Mesendoderm (in vitro differentiated cells): Measurements from ENCODE around the gene MAPK8IP1.
A peak's percentile ranks its signal among the peaks of the same experiment; 100 is the strongest.

Source experiments
- DNase-seq: peaks from one replicate; pipeline ENCODE4 v3.0.0; 2013
- H2AK5ac ChIP-seq: 2 replicates; pipeline ENCODE4 v1.6.1; 2013; ENCODE audit warnings: low read length, inconsistent platforms
- H2BK120ac ChIP-seq: 2 replicates; pipeline ENCODE4 v1.6.1; 2013; ENCODE audit warnings: low read depth, mild to moderate bottlenecking, low read length, moderate library complexity, mixed read lengths
- H2BK15ac ChIP-seq: replicated peaks from 2 replicates; pipeline ENCODE4 v1.6.1; 2013; ENCODE audit warnings: low read depth, mild to moderate bottlenecking, moderate library complexity
- H2BK5ac ChIP-seq: 2 replicates; pipeline ENCODE4 v1.6.1; 2013; ENCODE audit warnings: low read length, inconsistent platforms
- H3K18ac ChIP-seq: 2 replicates; pipeline ENCODE4 v1.6.1; 2013; ENCODE audit warnings: mild to moderate bottlenecking, low read length, mixed read lengths
- H3K23ac ChIP-seq: one replicate; pipeline ENCODE4 v1.6.1; 2013; ENCODE audit warnings: low read length
- H3K27ac ChIP-seq: 2 replicates; pipeline ENCODE4 v1.5.1; 2013; ENCODE audit warnings: low read depth, mild to moderate bottlenecking, inconsistent platforms, low read length, moderate library complexity
- H3K27me3 ChIP-seq: 2 replicates; pipeline ENCODE4 v1.6.1; 2013; ENCODE audit warnings: low read length, control low read depth, mild to moderate bottlenecking, inconsistent platforms; ENCODE audit not compliant: insufficient read depth, poor library complexity
- H3K36me3 ChIP-seq: 2 replicates; pipeline ENCODE4 v1.6.1; 2013; ENCODE audit warnings: low read length, inconsistent platforms; ENCODE audit not compliant: control insufficient read depth, insufficient read depth
- H3K4ac ChIP-seq: one replicate; pipeline ENCODE4 v1.6.1; 2013; ENCODE audit warnings: low read depth, mild to moderate bottlenecking, low read length, moderate library complexity
- H3K4me1 ChIP-seq: 2 replicates; pipeline ENCODE4 v1.6.1; 2013; ENCODE audit warnings: low read depth, low read length, inconsistent platforms; ENCODE audit not compliant: control insufficient read depth
- H3K4me2 ChIP-seq: 2 replicates; pipeline ENCODE4 v1.6.1; 2013; ENCODE audit warnings: low read length
- H3K4me3 ChIP-seq: 2 replicates; pipeline ENCODE4 v1.5.1; 2013; ENCODE audit warnings: mild to moderate bottlenecking, low read length
- H3K56ac ChIP-seq: one replicate; pipeline ENCODE4 v1.6.1; 2013; ENCODE audit warnings: low read length
- H3K79me1 ChIP-seq: 2 replicates; pipeline ENCODE4 v1.6.1; 2013; ENCODE audit warnings: low read length, inconsistent platforms
- H3K79me2 ChIP-seq: 2 replicates; pipeline ENCODE4 v1.6.1; 2013; ENCODE audit warnings: mild to moderate bottlenecking, low read length; ENCODE audit not compliant: control insufficient read depth, insufficient read depth
- H3K9ac ChIP-seq: 2 replicates; pipeline ENCODE4 v1.6.1; 2013; ENCODE audit warnings: low read length, inconsistent platforms
- H4K5ac ChIP-seq: one replicate; pipeline ENCODE4 v1.6.1; 2013; ENCODE audit warnings: low read length
- H4K8ac ChIP-seq: one replicate; pipeline ENCODE4 v1.6.1; 2013; ENCODE audit warnings: low read depth, mild to moderate bottlenecking, control low read depth, low read length, moderate library complexity
- WGBS: extraction: QIAGEN DNeasy Blood & Tissue Kit; methylation state at CpG from one replicate; pipeline ENCODE4 v1.1.7; 2013; ENCODE audit warnings: low lambda C conversion rate, missing lambda C conversion rate; ENCODE audit not compliant: insufficient coverage; ENCODE audit errors: extremely low coverage; 5-methylcytosine and 5-hydroxymethylcytosine counted together

MAPK8IP1 gene

GRCh38 chr11:45846174-45846675, 39.2 kb upstream of the MAPK8IP1 start:
- Histone ChIP-seq H4K5ac (no peak overlapping the region), H2BK120ac (no peak overlapping the region), H3K23ac (no peak overlapping the region), H3K36me3 (no peaks in the 10 kb centered on the region), H3K79me2 (no peaks in the 10 kb centered on the region), H3K79me1 (peaks cover 5% of the 10 kb centered on the region), H3K56ac (no peak overlapping the region), H2BK5ac (no peak overlapping the region), H3K18ac (no peak overlapping the region), H3K4me2 (no peak overlapping the region), H3K4ac (no peak overlapping the region), H3K9ac (no peak overlapping the region), H2AK5ac (no peak overlapping the region), H4K8ac (no peak overlapping the region), H3K4me3 (no peak overlapping the region), H3K27me3 (no peaks in the 10 kb centered on the region), H3K27ac (no peak overlapping the region), H3K4me1 (no peaks in the 10 kb centered on the region), H2BK15ac (no peak overlapping the region)
- no peak for DNase-seq
- WGBS = no CpG with 5 or more reads among the region's 4 CpGs

GRCh38 chr11:45846974-45847910, 38.2 kb upstream of the MAPK8IP1 start, which contains the start of gene CRY2:
Gene CRY2 (plus strand): TSS chr11:45847475. CDS start chr11:45847491, 16 bp downstream.
- Histone ChIP-seq H3K36me3 (no peaks in the 10 kb centered on the region), H3K27me3 (no peaks in the 10 kb centered on the region), H3K79me2 (no peaks in the 10 kb centered on the region), H3K27ac (no peak within 1 kb of the TSS), H2BK15ac (no peak within 1 kb of the TSS), H2BK120ac (no peak within 1 kb of the TSS), H3K4ac (no peak within 1 kb of the TSS), H3K56ac (peak within 1 kb of the TSS; percentile 97), H3K4me1 (no peaks in the 10 kb centered on the region), H4K8ac (no peak within 1 kb of the TSS), H3K9ac (peak within 1 kb of the TSS; percentile 86), H3K79me1 (peaks cover 5% of the 10 kb centered on the region), H3K23ac (peak within 1 kb of the TSS; percentile 87), H3K4me2 (peak within 1 kb of the TSS; percentile 96), H4K5ac (no peak within 1 kb of the TSS), H3K4me3 (peak within 1 kb of the TSS; percentile 90), H3K18ac (no peak within 1 kb of the TSS), H2BK5ac (no peak within 1 kb of the TSS), H2AK5ac (no peak within 1 kb of the TSS)
- no CpG with 5 or more reads among the region's 75 CpGs for WGBS
- peak; percentile 99 for DNase-seq

DNA sequence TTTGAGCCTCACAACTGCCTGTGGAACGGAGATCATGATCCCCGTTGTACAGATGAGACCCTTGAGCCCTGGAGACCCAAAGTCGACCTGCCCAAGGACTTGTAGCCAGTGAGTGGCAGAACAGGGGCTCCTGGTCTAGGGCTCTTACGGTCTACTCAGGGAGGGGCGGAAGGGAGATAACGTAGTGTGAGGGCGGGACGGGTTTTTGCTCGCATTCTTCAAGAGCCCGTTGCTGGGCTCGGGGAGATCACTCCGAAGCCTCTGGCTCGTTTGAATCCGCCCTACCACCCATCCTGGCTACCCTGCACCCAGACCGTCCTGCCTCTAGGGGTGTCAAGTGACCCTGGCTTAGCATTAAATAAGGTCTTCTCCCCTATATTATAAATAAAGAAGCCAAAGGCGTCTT, 37.5 kb upstream of the MAPK8IP1 start:
- Histone ChIP-seq H3K36me3 (no peaks in the 10 kb centered on the region), H3K79me2 (no peaks in the 10 kb centered on the region), H3K27ac (no peak overlapping the region), H3K4ac (no peak overlapping the region), H3K4me3 (peak overlapping the region; percentile 90), H3K9ac (peak overlapping the region; percentile 86), H4K5ac (no peak overlapping the region), H3K23ac (no peak overlapping the region), H3K27me3 (no peaks in the 10 kb centered on the region), H2AK5ac (no peak overlapping the region), H3K18ac (no peak overlapping the region), H2BK5ac (no peak overlapping the region), H3K56ac (peak overlapping the region; percentile 97), H3K4me1 (no peaks in the 10 kb centered on the region), H2BK15ac (no peak overlapping the region), H2BK120ac (no peak overlapping the region), H4K8ac (no peak overlapping the region), H3K4me2 (peak overlapping the region; percentile 96), H3K79me1 (peaks cover 5% of the 10 kb centered on the region)
- DNase-seq = peak; percentile 90
- whole genome bisulfite sequencing = no CpG with 5 or more reads among the region's 16 CpGs

DNA sequence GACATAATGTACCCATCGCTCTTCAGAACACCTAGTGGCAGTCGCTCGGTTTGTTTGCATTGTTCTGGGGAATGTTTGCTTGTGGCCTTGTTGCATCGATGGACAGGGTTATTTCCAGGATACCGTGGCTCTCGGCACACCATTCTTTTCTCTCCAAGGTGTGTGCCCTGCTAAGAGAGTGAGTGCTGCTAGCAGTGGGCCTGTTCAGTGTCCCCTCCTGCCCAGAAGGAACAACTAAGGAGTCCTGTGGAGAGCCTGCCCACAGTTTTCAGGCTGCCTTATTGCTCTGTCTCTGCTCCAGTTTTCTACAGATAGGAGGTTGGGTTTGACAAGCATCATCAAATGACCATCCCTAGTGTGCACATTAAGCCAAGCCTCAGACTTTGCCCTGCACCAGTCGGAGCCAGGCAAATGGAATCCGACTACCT, 36.8 kb upstream of the MAPK8IP1 start:
- Histone ChIP-seq H3K4me3 (no peak overlapping the region), H3K4me1 (no peaks in the 10 kb centered on the region), H3K27ac (no peak overlapping the region)

DNA sequence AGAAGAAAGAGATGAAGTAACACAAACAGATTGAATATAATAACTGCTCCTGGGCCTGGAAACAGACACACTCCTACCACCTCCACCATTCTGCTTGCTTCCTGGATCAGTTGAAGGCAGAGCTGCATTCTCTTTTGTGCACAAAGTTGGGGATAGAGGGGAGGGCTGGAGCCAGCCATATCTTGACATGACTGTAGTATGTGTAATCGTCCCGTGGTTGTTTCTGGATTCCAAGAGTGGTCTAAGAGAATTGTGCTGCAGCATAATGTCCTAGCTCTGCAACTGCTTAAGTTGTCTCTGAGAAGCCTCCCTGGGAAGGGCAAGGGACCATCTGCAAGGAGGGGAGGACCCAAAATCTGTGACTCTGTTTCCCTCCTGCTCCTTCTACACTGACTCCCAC, 35.0 kb upstream of the MAPK8IP1 start:
- Histone ChIP-seq H4K5ac (no peak overlapping the region), H3K18ac (no peak overlapping the region), H3K4me3 (no peak overlapping the region), H3K27me3 (no peaks in the 10 kb centered on the region), H3K4me2 (no peak overlapping the region), H3K27ac (no peak overlapping the region), H2BK15ac (no peak overlapping the region), H4K8ac (no peak overlapping the region), H3K4ac (no peak overlapping the region), H2AK5ac (no peak overlapping the region), H3K9ac (no peak overlapping the region), H3K36me3 (no peaks in the 10 kb centered on the region), H3K56ac (no peak overlapping the region), H2BK5ac (no peak overlapping the region), H3K79me2 (peaks cover 1% of the 10 kb centered on the region), H3K79me1 (peaks cover 5% of the 10 kb centered on the region), H3K4me1 (no peaks in the 10 kb centered on the region), H3K23ac (no peak overlapping the region), H2BK120ac (no peak overlapping the region)
- DNase-seq = no peak
- no CpG with 5 or more reads among the region's 2 CpGs for WGBS

More for the DNA sequence above, 36.8 kb upstream of the MAPK8IP1 start:
- H2AK5ac ChIP-seq = no peak overlapping the region
- H3K27me3 ChIP-seq = no peaks in the 10 kb centered on the region
- H2BK5ac ChIP-seq = no peak overlapping the region
- H2BK15ac ChIP-seq = no peak overlapping the region
- no CpG with 5 or more reads among the region's 8 CpGs for WGBS
- peaks cover 5% of the 10 kb centered on the region for H3K79me1 ChIP-seq
- H4K5ac ChIP-seq = no peak overlapping the region
- H3K18ac ChIP-seq = no peak overlapping the region
- no peak overlapping the region for H3K56ac ChIP-seq
- no peaks in the 10 kb centered on the region for H3K79me2 ChIP-seq
- DNase-seq = no peak
- no peak overlapping the region for H3K9ac ChIP-seq
- no peak overlapping the region for H3K23ac ChIP-seq
- no peak overlapping the region for H3K4ac ChIP-seq
- no peak overlapping the region for H4K8ac ChIP-seq
- no peak overlapping the region for H2BK120ac ChIP-seq
- H3K4me2 ChIP-seq = no peak overlapping the region
- no peaks in the 10 kb centered on the region for H3K36me3 ChIP-seq
